Measurements from ENCODE around the gene ZBTB3. TPM values are rescaled to one million over a fixed set of nuclear protein-coding genes. Genes with fewer than 3 reads are reported as not detected.

ZBTB3 gene
- total and polyA plus RNA-seq, 2 donors from 2014 or later: 4.8 to 15.0 TPM

GRCh38 chr11:62719302-62719978 lies 34.5 kb downstream of the ZBTB3 start:
- no peak for TF ChIP-seq CTCF (IDR thresholded peaks at IDR 0.05; ENCODE audit: borderline replicate concordance, extremely low read depth, insufficient read depth)
- H3K27me3 ChIP-seq (ENCODE audit: control insufficient read depth, insufficient read depth, low read length): no peaks in the 10 kb centered on the region
- FAIRE-seq (no peak), DNase-seq (no peak)
- H3K4me1 ChIP-seq (ENCODE audit: control insufficient read depth in 2 of 3, insufficient read depth in 2 of 3, low read depth in 1 of 3, low read length in 3 of 3): peaks cover 0 to 12% (median 0%) of the 10 kb centered on the region in 3 donors
- intact Hi-C loops (cut with DNase I): no loop called here
- H3K36me3 ChIP-seq (ENCODE audit: control insufficient read depth in 2 of 3, insufficient read depth in 3 of 3, low read length in 3 of 3): peaks cover 31 to 91% (median 63%) of the 10 kb centered on the region in 3 donors
- no peak overlapping the region for H3K27ac ChIP-seq (ENCODE audit: low read depth in 2 of 2, low read length in 2 of 2)
- H3K9ac ChIP-seq (ENCODE audit: low read length in 3 of 3): no peak overlapping the region
- H3K9me3 ChIP-seq (ENCODE audit: control insufficient read depth in 2 of 3, insufficient read depth in 1 of 3, low read length in 3 of 3): no peaks in the 10 kb centered on the region
- H3K4me3 ChIP-seq (ENCODE audit: low read length in 3 of 3): no peak overlapping the region

- no peak overlapping the region for H3K4me3 ChIP-seq (ENCODE audit: low read length in 3 of 3)
- peaks cover 0 to 8% (median 0%) of the 10 kb centered on the region in 3 donors for H3K4me1 ChIP-seq (ENCODE audit: control insufficient read depth in 2 of 3, insufficient read depth in 2 of 3, low read depth in 1 of 3, low read length in 3 of 3)
- H3K9ac ChIP-seq (ENCODE audit: low read length in 3 of 3): no peak overlapping the region
- no peaks in the 10 kb centered on the region for H3K9me3 ChIP-seq (ENCODE audit: control insufficient read depth in 2 of 3, insufficient read depth in 1 of 3, low read length in 3 of 3)
- no peaks in the 10 kb centered on the region for H3K27me3 ChIP-seq (ENCODE audit: control insufficient read depth, insufficient read depth, low read length)
- peaks cover 26 to 85% (median 53%) of the 10 kb centered on the region in 3 donors for H3K36me3 ChIP-seq (ENCODE audit: control insufficient read depth in 2 of 3, insufficient read depth in 3 of 3, low read length in 3 of 3)
- FAIRE-seq (no peak), DNase-seq (no peak)
- intact Hi-C loops (cut with DNase I): no loop called here
- H3K27ac ChIP-seq (ENCODE audit: low read depth in 2 of 2, low read length in 2 of 2): no peak overlapping the region
- TF ChIP-seq CTCF (IDR thresholded peaks at IDR 0.05; ENCODE audit: borderline replicate concordance, extremely low read depth, insufficient read depth): no peak
Measured at GRCh38 chr11:62716816-62717215, 37.1 kb downstream of the ZBTB3 start.

GRCh38 chr11:62716206-62716605 lies 37.8 kb downstream of the ZBTB3 start:
- peaks cover 23 to 83% (median 47%) of the 10 kb centered on the region in 3 donors for H3K36me3 ChIP-seq (ENCODE audit: control insufficient read depth in 2 of 3, insufficient read depth in 3 of 3, low read length in 3 of 3)
- DNase-seq: no peak

More at GRCh38 chr11:62716206-62716605, 37.8 kb downstream of the ZBTB3 start:
- no peak overlapping the region for H3K4me3 ChIP-seq (ENCODE audit: low read length in 3 of 3)
- no peaks in the 10 kb centered on the region for H3K9me3 ChIP-seq (ENCODE audit: control insufficient read depth in 2 of 3, insufficient read depth in 1 of 3, low read length in 3 of 3)
- no peak overlapping the region for H3K9ac ChIP-seq (ENCODE audit: low read length in 3 of 3)
- no peak for FAIRE-seq
- no peak for TF ChIP-seq CTCF (IDR thresholded peaks at IDR 0.05; ENCODE audit: borderline replicate concordance, extremely low read depth, insufficient read depth)
- H3K27ac ChIP-seq (ENCODE audit: low read depth in 2 of 2, low read length in 2 of 2): no peak overlapping the region
- H3K27me3 ChIP-seq (ENCODE audit: control insufficient read depth, insufficient read depth, low read length): no peaks in the 10 kb centered on the region
- H3K4me1 ChIP-seq (ENCODE audit: control insufficient read depth in 2 of 3, insufficient read depth in 2 of 3, low read depth in 1 of 3, low read length in 3 of 3): peaks cover 0 to 8% (median 0%) of the 10 kb centered on the region in 3 donors
- intact Hi-C loops (cut with DNase I): no loop called here
